NCI-H526 (cell line): Measurements from ENCODE around the gene KCNV2.

ENCODE experiments used
- DNase-seq, 2 experiments: peaks; one replicate each; lab custom pipeline; 2025; lab: John Stamatoyannopoulos, UW

Gene KCNV2

GRCh38 chr9:2720179-2720654 is 2.9 kb downstream of the KCNV2 start:
- peak in 1 of 2 experiments; percentile 3 for DNase-seq

GRCh38 chr9:2722715-2723114 is 5.4 kb downstream of the KCNV2 start:
- peak in 1 of 2 experiments; percentile 17 for DNase-seq

GRCh38 chr9:2723376-2724065 is 6.2 kb downstream of the KCNV2 start:
- no peak for DNase-seq

GRCh38 chr9:2725126-2725525 is 7.8 kb downstream of the KCNV2 start:
- DNase-seq: no peak

GRCh38 chr9:2725898-2726649 is 8.8 kb downstream of the KCNV2 start:
- no peak for DNase-seq

GRCh38 chr9:2726650-2727340 is 9.5 kb downstream of the KCNV2 start:
- DNase-seq: no peak

- DNase-seq: no peak
Observed at GRCh38 chr9:2727374-2727773, 10.1 kb downstream of the KCNV2 start.

- peak; percentile 36 to 61 for DNase-seq
Observed at GRCh38 chr9:2727966-2728613, 10.8 kb downstream of the KCNV2 start.

- DNase-seq: no peak
Observed at GRCh38 chr9:2729003-2729402, 11.7 kb downstream of the KCNV2 start.

- no peak for DNase-seq
Observed at GRCh38 chr9:2729721-2730120, 12.4 kb downstream of the KCNV2 start.

GRCh38 chr9:2730971-2731370 is 13.7 kb downstream of the KCNV2 start:
- no peak for DNase-seq

- no peak for DNase-seq
Observed at GRCh38 chr9:2732492-2732891, 15.2 kb downstream of the KCNV2 start.

GRCh38 chr9:2740616-2741015 is 23.3 kb downstream of the KCNV2 start:
- no peak for DNase-seq

- no peak for DNase-seq
Observed at GRCh38 chr9:2741441-2742158, 24.3 kb downstream of the KCNV2 start.

GRCh38 chr9:2742214-2742613 is 24.9 kb downstream of the KCNV2 start:
- DNase-seq: no peak

GRCh38 chr9:2743937-2744529 is 26.7 kb downstream of the KCNV2 start:
- DNase-seq: no peak

- DNase-seq: no peak
Observed at GRCh38 chr9:2745560-2746380, 28.5 kb downstream of the KCNV2 start.

GRCh38 chr9:2749485-2749884 is 32.2 kb downstream of the KCNV2 start:
- DNase-seq: no peak

- DNase-seq: no peak
Observed at GRCh38 chr9:2755285-2755684, 38.0 kb downstream of the KCNV2 start.

- DNase-seq: no peak
Observed at GRCh38 chr9:2758162-2758897, 41.0 kb downstream of the KCNV2 start.
